H1 (cell line): ENCODE results near the gene DDHD1. TPM values are rescaled to one million over a fixed set of nuclear protein-coding genes. Genes with fewer than 3 reads are reported as not detected.

Source experiments
- CHD7 ChIP-seq: fragments of 300-600 bp; sonication (generic); IDR thresholded peaks from 2 replicates; pipeline ENCODE4 v1.7.1; 2012; ENCODE audit warnings: low read length, moderate library complexity, mild to moderate bottlenecking, inconsistent platforms; ENCODE audit not compliant: insufficient replicate concordance
- polyA plus RNA-seq, 7 experiments: library from polyadenylated mRNA; depleted of rRNA in 3 of 7; stranded (reverse) in 5 of 7; unstranded in 2 of 7; fragments of >200 nt in 5 of 7; fragments of 200-250 nt in 2 of 7; gene quantifications; 1 replicate in 5 of 7; 2 replicates in 1 of 7; 4 replicates in 1 of 7; pipeline versions ENCODE4 v1.2.1 to v1.2.3, GENCODE V29; 2011 to 2013; ENCODE audit warnings: missing spikeins in 2 of 7, mixed read lengths in 2 of 7
- total RNA-seq: library from RNA; stranded (reverse); fragmentation: NEBNext Ultra II Directional; extraction: Animal tissue kit (Norgen Biotek cat#: 25700); gene quantifications from 2 replicates; pipeline ENCODE4 v1.2.1, GENCODE V29; 2021

DDHD1 gene
- total and polyA plus RNA-seq, 2 of the 8 experiments (the other 6 are each of a cell fraction or from before 2014, with no cell fraction given): 3.6 to 16.0 TPM

GRCh38 chr14:53148671-53149070 lies 4.5 kb downstream of the DDHD1 start (continued):
- no peak for TF ChIP-seq CHD7
